T-cell (primary cell): ENCODE data around the gene TAT. TPM values are rescaled to one million over a fixed set of nuclear protein-coding genes. Genes with fewer than 3 reads are reported as not detected.

Experiments
- total RNA-seq, 35 experiments: library from RNA in 6 of 35; stranded (reverse) in 6 of 35; fragments of 120-200 nt in 1 of 35; gene quantifications; one replicate each; pipeline versions ENCODE4 v1.2.1 to v1.2.4 and lab custom pipeline; 2013 to 2026

The TAT gene
- total RNA-seq, 5 donors from 2014 or later (not counting 1 experiment from before 2014, with no cell fraction given): 0.49 to 1.1 (median 0.66) TPM; not detected in 2

Other genes starting within 250 kb of the TAT start
- gene CALB2, start 218.4 kb downstream of the TAT start, total RNA-seq: not detected
- gene TLE7, start 135.0 kb downstream of the TAT start, total RNA-seq: not detected
- gene ZNF23, start 114.8 kb downstream of the TAT start, total RNA-seq: 10 to 100 TPM in 4 of 5 donors, 1 to 10 TPM in 1; 8.2 to 14.6 (median 10.9) TPM
- 1 to 10 TPM; 6.9 to 9.4 (median 8.4) TPM for gene ZNF19, start 87.8 kb downstream of the TAT start, total RNA-seq
- gene CHST4, start 50.7 kb downstream of the TAT start, total RNA-seq: under 1 TPM in 1 of 5 donors, not detected in 4; 0.23 TPM
- gene MARVELD3, start 49.1 kb upstream of the TAT start, total RNA-seq: under 1 TPM in 1 of 5 donors, not detected in 4; 0.22 TPM
- gene PHLPP2, start 147.6 kb upstream of the TAT start, total RNA-seq: 1 to 10 TPM; 7.6 to 9.9 (median 9.3) TPM
- 100 to 1,000 TPM in 3 of 5 donors, 10 to 100 TPM in 2; 96.6 to 152 (median 101) TPM for gene AP1G1, start 231.7 kb upstream of the TAT start, total RNA-seq